NK-92 treated with Interleukin-12 subunit alpha and Interleukin-12 subunit beta, amount 100 ng/mL, for 24 hours (cell line): ENCODE data around the gene CANT1.

Experiments
- DNase-seq: peaks from one replicate; lab custom pipeline; 2025; lab: John Stamatoyannopoulos, UW

Gene CANT1

GRCh38 chr17:78995022-78995760 is 14.4 kb downstream of the CANT1 start:
- DNase-seq = no peak

DNA sequence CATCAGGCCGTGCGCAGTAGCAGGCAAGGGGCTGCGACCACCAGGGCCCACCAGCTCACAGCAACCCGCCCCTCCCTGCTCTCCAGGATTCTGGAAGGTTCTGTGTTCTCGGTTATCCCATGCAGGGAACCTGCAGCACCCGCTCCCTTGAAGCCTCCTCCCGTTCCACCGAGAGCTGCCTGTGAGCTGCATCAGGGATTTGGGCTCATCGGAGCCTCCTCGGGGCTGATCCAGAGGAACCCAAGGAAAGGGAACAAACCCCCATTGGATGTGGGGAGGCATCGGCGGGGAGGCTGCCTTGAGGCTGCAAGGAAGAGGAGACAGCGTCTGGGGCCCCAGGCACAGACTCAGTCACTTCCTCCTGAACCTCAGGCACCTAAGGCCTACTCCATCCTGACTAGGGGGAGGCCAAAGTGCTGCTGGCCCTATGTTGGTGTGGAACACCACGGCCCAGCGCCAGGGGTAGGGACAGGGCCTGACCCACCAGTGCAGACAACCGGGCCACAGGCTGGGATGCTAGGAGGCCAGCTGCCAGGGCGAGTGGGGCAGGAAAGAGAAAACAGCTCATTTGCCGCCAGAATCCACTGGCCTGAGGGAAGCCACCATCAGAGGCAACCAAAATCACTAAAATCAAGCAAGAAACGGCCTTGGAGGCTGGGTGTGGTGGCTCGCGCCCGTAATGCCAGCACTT is 15.4 kb downstream of the CANT1 start:
- no peak for DNase-seq

GRCh38 chr17:78993241-78993956 is 16.2 kb downstream of the CANT1 start:
- no peak for DNase-seq

GRCh38 chr17:78992542-78993212 is 16.9 kb downstream of the CANT1 start:
- no peak for DNase-seq

DNA sequence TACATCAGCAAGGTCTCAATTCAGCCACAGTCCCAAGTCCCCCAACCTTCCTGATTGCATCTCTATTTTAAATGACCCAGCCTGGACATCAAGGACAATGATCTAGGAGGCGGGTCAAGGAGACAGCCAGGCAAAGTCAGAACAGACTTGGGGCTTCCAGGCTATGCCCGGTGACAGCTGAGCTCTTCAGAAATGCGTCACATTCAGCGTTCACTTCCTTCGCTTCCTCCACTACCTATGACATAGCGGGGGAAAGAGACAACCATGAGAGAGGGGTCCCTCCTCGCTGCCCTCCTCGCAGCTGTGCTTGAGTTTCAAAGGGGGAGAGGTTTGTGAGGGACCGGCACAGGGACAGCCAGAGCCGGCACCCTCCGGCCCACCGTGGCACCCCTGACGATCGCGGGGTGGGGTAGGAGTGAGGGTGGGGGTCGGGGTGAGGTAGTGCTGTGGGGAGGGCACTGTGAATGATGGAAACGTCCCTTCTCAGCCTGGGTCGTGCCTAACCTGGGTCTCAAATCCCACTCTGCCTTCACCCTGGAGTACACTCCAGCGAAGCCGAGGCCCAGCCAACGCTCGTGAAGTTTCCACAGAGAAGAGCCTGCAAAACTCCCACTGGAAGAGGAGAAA is 17.5 kb downstream of the CANT1 start:
- DNase-seq = no peak

DNA sequence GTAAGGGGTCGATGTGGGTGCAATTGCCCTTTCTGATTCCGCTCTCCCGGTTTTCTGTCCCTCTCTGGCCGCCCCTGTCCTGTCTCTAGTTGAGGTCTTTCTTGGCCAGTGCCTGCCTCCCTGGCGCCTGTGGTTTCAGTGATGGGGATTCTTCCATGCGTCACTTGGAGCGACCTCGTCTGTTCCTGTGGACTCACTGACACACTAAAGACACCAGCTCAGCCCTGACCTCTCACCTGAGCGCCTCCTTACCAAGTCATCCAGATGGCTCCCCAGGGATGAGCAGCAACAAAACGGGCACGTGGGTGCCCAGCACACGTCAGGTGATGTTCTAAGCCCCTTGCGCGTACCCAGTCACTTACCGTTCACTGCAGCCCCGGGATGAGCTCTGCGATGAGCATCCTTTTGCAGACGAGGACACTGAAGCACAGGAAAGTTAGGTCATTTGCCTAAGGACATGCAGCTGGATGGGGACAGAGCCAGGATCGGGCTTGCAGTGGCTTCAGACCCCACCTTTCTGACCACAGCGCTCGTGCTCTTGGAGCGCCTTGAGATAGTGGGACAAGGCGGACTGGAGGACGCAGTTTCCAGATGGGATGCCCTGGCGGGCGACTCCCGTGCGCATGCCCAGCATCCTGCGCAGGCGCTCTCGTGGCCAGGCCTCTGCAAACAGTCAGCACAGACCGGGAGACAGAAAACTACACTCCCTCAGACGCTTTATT is 18.4 kb downstream of the CANT1 start:
- DNase-seq = no peak

DNA sequence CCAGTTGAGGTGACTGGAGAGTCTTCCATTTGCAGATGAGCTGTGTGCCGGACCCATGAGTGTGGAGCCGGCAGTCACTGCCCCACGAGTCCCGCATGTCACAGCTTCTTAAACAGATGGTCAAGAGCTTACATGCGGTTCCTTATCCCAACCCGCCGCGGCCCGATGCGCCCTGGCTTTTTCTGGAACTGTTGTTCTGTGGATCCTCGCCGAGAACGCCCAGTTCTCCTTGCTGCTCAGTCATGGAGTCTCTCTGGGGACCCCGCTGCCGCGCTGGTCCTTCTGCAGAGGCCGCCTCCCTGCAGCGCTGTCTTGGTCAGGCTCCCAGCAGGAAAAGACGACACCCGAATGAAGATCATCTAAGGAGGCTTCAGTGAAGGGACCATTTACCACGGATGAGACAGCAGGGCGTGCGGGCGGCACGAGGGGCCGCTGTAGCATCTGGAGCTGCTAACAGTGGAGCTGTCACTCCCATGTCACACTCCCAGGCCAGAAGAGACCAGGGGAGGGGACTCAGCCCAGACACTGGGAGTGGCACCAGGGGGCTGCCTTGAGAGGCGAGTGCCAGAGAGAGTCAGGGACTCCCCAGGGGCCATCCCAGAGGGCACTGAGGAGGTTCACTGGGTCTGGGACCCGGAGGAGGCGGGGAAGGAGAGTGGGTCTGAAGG is 19.1 kb downstream of the CANT1 start:
- no peak for DNase-seq

- no peak for DNase-seq
These were observed 21.4 kb downstream of the CANT1 start for GRCh38 chr17:78988152-78988551.

- no peak for DNase-seq
These were observed 22.8 kb downstream of the CANT1 start for GRCh38 chr17:78986649-78987328.

- DNase-seq = no peak
These were observed 23.4 kb downstream of the CANT1 start for GRCh38 chr17:78986048-78986648.

DNA sequence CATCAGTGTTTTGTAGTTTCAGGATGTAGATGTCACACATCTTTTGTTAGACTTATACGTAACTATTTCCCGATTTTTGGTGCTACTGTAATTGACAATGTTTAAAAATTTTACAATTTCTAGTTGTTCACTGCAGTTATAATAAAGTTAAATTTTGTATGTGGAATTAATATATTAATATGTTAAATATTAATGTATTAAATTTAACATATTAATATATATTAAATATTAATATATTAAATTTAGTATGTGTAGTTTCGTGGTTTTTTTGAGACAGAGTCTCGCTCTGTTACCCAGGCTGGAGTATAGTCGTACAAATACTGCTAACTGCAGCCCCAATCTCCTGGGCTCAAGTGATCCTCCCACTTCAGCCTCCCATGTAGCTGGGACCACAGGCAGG is 24.2 kb downstream of the CANT1 start:
- no peak for DNase-seq

DNA sequence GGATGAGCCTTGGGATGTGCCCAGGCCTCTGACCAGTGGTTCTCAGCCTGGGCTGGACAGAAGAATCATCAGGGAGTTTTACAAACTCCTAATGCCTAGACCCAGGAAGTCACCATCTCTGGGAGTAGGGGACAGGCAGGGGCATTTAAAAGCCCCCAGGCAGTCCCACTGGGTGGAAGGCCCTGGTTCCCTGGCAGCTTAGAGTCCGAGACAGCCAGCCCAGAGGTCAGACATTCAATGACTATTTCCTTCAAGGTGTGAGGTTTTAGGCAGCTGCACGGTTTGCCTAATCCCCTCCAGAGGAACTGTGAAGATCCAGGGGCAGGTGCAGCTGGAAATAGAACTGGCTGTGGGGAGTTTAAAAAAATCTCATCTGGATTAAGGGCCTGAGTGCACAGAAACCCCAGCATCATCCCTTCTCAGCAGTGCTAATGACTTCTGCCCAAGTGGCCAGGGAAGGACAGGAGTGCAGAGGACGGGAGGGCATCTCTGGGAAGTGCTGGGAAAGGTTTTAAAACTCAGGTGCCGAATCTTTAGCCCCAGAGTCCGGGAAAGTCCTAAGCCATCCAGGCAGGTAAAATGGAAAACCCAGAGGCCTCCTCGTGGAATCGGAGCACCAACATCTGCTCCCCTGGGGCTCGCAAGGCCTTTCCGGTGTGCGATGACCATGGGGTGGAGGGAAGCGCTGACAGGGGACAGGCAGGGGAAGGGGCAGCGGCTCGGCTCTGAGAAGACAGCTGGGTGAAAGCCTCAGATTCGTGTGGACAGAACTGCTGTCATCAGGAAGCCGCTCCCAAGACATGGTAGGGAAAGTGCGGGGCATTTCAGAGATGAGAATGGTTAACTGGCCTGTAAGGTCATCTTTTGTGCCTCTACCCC is 28.3 kb downstream of the CANT1 start:
- no peak for DNase-seq

DNA sequence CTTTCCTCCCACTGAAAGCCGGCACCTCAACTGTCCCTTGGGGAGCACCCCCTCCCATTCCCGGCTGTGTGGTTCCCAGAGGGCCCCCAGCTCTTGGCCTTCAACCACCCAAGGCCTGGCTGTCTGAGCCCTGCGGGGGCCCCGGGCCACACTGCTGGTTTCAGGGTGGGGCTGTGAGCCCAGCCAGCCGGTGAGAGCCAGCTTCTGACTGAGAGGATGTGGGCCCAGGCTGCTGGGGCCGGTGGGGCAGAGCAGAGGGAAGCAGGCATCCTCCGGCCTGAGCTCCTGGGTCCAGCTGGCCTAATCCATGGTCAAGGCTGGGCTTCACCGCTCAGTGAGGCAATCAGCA is 29.0 kb downstream of the CANT1 start:
- DNase-seq = no peak

DNA sequence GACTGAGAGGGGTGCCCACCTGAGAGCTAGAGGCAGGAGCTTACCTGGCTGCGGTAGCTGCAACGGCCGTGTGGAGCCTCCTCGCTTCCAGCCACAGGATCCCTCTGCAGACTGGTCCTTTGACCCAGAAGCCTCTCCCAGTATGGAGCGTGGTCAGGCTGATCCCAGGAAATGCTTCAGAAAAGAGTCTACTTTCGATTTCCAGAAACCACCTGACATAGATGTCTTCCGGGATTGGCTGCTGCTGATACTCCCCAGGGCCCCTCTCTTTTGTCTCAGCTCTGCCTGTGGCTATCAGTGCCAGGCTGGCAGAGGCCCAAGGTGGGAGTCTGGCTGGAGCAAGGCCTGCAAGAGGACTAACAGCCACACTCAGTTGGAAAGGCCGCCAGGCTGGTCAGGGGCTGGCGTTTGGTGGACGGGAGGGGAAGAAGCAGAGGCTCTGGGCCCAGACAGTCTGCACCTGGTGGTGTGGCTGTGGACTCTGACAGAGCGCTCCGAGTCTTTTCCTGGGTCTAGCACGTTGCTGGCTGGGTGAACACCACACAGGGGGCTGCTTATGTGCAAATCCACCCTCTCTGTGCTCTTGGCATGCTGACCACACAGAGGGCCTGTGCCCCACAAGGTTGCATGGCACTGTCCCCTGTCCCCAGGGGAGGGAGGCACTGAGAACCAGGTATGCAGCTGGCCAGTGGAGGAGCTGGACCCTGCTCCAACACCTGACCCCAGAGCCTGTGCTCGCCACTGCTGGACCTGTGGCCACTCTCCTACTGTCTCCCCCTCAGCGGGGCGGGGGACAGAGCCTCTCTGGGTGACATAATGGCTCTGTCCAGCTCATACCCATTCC is 29.6 kb downstream of the CANT1 start, which contains the start of gene LGALS3BP:
TSS of gene LGALS3BP (minus strand) at position 144 of the 844 bp plus-strand sequence. CDS start 2,732 bp downstream, outside the sequence.
- DNase-seq = no peak

DNA sequence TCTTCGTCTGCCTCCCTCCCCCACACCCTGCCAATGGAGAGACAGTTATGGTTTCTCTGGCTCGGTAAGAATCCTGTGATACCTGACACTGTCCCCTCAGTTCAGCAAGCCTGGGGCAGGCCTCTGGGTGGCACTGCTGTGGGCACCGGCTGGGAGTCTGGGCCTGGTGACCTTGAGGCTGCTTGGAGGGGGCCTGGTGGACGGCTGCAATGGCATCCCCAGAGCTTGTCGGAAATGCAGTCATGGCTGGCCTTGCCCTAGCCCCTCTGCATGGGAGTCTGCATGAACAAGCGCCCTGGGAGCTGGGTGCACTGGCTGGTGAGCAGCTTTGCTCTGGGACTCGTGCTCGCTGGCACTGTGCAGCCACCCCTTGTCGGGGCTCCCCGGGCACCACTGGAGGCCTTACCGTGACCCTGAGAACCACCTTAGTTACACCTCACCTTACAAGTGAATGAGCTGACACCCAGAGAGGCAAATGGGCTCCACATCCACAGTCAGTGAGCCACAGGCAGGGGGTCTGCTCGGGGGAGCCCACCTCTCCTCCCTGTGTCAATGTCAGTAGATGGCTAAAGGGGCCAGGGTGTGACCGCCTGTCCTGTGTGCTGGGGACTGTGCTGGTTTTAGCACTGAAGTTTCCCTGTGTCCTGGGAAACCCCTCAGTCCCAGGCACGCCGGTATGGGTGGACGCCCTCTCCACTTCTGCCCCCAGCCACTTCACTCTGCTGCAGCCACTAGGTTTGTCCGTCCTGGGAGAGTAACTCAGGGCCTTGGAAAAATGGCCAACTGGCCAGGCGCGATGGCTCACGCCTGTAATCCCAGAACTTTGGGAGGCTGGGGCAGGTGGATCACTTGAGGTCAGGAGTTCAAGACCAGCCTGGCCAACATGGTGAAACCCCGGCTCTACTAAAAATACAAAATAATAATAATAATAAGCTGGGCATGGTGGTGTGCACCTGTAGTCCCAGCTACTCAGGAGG is 31.3 kb downstream of the CANT1 start:
- DNase-seq = no peak

DNA sequence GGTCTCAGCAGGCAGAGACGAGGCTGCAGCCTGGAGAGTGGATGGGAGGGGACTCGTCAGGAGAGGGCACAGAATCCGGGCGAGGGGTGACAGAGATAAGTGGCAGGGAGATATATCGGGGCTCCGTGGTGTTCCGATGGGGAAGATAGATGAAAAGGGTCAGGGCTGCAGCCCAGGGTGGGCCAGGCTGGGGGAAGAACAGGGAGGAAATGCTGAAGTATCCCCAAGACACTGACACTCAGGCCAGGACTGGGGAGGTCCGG is 32.0 kb downstream of the CANT1 start:
- no peak for DNase-seq
